ENCODE results near the gene MEGF8.

DNA sequence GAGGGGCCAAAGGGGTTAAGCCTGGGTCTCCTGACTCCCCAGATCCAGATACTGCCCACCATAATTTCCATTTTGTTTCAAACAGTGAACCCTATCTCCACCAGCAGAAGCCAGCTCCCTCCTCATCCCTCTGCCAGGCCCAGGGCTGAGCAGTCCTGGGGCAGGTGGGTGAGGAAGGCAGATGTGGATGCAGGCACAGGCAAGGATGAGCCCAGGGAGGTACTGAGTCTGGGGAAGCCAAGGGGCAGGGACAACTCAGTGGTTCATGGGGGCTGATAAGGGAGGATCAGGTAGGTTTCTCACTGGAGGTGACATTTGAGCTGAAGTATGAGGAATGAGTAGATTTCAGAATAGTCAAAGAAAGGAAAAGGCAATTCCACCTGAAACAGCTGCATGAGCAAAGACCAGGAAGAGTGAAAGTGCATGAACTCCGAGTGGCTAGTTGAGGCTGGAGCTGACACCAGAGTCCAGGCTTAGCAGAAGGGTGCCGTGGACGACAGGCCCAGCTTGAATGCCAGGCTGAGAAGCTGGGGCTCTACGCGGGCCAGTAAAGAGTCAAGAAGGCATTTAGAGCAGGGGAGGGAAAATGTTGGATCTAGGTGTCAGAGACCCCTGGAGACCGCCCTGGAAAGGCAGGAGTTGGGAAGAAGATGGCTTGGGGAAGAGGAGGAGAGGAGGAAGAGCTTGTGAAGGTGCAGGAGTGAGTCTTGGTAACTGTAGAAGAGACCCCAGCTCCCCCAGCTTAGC is 46.1 kb upstream of the MEGF8 start:
- TF ChIP-seq, protein P1, sequence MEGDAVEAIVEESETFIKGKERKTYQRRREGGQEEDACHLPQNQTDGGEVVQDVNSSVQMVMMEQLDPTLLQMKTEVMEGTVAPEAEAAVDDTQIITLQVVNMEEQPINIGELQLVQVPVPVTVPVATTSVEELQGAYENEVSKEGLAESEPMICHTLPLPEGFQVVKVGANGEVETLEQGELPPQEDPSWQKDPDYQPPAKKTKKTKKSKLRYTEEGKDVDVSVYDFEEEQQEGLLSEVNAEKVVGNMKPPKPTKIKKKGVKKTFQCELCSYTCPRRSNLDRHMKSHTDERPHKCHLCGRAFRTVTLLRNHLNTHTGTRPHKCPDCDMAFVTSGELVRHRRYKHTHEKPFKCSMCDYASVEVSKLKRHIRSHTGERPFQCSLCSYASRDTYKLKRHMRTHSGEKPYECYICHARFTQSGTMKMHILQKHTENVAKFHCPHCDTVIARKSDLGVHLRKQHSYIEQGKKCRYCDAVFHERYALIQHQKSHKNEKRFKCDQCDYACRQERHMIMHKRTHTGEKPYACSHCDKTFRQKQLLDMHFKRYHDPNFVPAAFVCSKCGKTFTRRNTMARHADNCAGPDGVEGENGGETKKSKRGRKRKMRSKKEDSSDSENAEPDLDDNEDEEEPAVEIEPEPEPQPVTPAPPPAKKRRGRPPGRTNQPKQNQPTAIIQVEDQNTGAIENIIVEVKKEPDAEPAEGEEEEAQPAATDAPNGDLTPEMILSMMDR (IDR thresholded peaks at IDR 0.05): no peak
- no peak for TF ChIP-seq POLR2A (IDR thresholded peaks at IDR 0.05)
